OCI-LY7 (cell line): ENCODE measurements around the gene GSG1.
"Not testable (repeated sequence)": the region's sequence is repeated elsewhere in the genome, so short reads cannot be mapped to it uniquely, and the experiment has no call there.

Experiments
- CTCF ChIP-seq: fragments of 200-600 bp; sonication (generic); conservative IDR thresholded peaks from 2 replicates; pipeline ENCODE4 v1.5.1; 2014; ENCODE audit warnings: mild to moderate bottlenecking, antibody characterized with exemption, low read length, moderate library complexity, mixed read lengths
- EZH2phosphoT487 ChIP-seq: fragments of 200-600 bp; sonication (generic); IDR thresholded peaks from 2 replicates; pipeline ENCODE4 v1.6.1; 2018; ENCODE audit warnings: low read depth, borderline replicate concordance, mild to moderate bottlenecking, mixed run types, antibody characterized with exemption, low read length, moderate library complexity, mixed read lengths

DNA sequence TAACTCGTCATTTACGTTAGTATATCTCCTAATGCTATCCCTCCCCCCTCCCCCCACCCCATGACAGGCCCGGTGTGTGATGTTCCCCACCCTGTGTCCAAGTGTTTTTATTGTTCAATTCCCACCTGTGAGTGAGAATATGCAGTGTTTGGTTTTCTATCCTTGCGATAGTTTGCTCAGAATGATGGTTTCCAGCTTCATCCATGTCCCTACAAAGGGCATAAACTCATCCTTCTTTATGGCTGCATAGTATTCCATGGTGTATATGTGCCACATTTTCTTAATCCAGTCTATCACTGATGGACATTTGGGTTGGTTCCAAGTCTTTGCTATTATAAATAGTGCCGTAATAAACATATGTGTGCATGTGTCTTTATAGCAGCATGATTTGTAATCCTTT lies 19.8 kb downstream of the GSG1 start:
- not testable (repeated sequence) for TF ChIP-seq CTCF, EZH2phosphoT487
